NCI-H2227 (cell line): Measurements from ENCODE around the gene HBA1.
"Not testable (repeated sequence)": the region's sequence is repeated elsewhere in the genome, so short reads cannot be mapped to it uniquely, and the experiment has no call there.

Experiments used
- DNase-seq: peaks from one replicate; lab custom pipeline; 2025; ENCODE audit not compliant: unreplicated experiment; lab: John Stamatoyannopoulos, UW

HBA1 gene

GRCh38 chr16:159136-159849, 17.2 kb upstream of the HBA1 start:
- no peak for DNase-seq

GRCh38 chr16:160242-160641, 16.2 kb upstream of the HBA1 start:
- DNase-seq: not testable (repeated sequence)

GRCh38 chr16:160691-161190, 15.7 kb upstream of the HBA1 start:
- no peak for DNase-seq

DNA sequence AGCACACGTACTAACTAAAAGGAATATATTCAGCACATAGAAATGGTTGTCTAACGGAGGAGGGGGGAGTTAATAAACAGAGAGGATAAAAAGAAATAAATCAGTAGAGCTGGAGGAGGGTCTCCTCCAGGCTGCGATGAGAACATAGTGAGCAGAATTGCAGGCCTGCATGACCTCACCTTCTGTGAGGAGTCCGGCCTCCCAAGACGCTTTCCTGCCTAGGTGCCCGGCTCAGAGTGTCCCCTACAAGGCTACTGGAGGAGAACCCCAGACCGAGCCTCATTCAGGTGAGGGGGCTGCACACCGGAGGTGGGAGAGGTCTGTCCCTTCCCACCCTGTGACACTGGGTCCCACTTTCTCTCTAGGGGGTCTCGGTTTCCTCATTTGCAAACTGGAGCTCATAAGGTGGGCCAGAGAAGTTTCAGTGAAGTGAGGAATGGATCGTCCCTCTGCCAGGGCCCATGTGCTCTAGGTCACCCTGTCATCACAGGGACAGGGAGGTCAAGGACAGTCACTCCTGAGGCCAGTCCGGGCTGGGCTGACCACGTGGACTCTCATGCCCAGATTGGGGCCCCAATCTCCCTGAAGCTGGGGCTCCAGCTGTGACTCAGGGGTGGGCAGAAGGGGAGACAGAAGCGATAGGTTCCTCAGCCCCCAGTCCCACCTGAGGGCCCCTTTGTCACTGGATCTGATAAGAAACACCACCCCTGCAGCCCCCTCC, 14.0 kb upstream of the HBA1 start:
- DNase-seq: no peak

DNA sequence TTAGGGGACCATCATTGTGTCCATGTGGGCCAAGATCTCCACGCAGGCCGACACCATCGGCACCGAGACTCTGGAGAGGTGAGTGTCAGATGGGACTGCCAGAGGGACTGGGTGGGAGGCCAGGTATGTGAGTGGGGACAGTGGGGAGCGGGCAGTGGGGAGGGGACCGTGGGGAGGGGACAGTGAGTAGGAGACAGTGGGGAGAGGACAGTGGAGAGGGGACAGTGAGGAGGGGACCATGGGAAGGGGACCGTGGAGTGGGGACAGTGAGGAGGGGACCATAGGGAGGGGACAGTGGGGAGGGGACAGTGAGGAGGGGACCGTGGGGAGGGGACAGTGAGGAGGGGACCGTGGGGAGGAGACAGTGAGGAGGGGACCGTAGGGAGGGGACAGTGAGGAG, 13.3 kb upstream of the HBA1 start:
- not testable (repeated sequence) for DNase-seq

DNA sequence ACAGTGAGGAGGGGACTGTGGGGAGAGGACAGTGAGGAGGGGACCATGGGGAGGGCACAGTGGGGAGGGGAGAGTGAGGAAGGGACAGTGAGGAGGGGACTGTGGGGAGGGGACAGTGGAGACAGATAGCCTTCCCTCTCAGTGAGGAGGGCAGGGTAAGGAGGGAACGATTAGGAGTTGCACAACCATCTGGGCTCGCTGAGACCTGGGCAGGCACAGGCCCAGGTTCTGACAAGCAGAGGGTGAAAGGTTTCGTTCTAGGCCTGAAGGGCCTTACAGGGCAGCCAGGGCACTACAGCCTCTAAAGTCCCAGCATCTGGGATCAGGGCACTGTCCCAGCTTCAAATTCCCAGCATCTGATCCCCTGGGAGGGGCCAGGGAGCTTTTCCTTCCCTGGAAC, 12.8 kb upstream of the HBA1 start:
- not testable (repeated sequence) for DNase-seq

- not testable (repeated sequence) for DNase-seq
These were observed 12.2 kb upstream of the HBA1 start for GRCh38 chr16:164134-164823.

DNA sequence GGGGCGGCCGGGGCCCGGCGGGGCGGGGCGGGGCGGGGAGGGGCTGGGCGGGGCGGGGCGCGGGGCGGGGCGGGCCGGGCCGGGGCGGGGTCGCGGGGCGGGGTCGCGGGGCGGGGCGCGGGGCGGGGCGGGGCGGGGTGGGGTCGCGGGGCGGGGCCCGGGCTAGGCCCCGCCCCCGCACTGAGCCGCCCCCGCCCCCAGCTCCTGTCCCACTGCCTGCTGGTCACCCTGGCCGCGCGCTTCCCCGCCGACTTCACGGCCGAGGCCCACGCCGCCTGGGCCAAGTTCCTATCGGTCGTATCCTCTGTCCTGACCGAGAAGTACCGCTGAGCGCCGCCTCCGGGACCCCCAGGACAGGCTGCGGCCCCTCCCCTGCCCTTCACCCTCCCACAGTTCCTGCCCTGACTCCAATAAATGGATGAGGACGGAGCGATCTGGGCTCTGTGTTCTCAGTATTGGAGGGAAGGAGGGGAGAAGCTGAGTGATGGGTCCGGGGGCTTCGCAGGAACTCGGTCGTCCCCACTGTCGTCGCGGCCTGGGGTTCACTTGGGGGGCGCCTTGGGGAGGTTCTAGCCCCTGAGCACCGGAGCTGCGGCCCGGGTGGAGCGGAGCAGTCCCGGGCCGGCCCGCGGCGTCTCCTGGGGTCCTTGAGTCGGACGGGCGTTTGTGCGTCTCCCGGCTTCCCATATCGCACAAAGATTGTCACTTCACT, 11.5 kb upstream of the HBA1 start:
- no peak for DNase-seq

DNA sequence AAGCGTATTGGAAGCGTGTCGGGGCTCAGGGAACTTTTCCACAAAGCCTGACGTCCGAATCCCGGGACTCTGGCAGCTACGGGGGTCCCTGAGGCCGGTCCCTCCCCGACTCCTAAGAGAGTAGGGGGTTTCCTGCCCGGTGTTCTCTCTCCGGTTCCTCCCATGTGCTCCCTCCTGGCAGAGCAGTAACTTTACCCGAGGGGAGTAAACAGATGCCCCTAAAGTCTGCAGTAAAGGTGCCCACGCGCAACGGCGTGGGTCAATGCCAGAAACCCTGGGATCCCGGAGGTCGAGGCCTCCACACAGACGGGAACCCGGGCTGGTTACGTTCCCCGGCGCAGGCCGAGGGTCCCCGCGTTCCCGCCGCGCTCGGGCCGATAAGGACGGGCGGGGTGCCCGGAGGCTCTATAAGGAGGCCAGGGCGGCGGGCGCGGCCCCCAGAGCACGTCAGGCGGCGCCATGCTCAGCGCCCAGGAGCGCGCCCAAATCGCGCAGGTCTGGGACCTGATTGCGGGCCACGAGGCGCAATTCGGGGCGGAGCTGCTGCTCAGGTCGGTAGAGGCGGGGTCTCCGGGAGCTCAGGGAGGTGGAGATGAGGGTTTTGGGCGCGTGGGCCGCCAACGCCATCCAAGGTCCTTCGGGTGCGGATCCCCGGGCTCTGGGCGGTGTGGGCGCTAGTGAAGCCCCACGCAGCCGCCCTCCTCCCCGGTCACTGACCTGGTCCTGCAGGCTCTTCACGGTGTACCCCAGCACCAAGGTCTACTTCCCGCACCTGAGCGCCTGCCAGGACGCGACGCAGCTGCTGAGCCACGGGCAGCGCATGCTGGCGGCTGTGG, 10.7 kb upstream of the HBA1 start, which contains the start of gene HBM:
Gene HBM, plus strand, starts transcription at position 440 of the 836 bp plus-strand sequence. Its CDS starts 20 bp downstream, at position 460.
- DNase-seq: no peak

DNA sequence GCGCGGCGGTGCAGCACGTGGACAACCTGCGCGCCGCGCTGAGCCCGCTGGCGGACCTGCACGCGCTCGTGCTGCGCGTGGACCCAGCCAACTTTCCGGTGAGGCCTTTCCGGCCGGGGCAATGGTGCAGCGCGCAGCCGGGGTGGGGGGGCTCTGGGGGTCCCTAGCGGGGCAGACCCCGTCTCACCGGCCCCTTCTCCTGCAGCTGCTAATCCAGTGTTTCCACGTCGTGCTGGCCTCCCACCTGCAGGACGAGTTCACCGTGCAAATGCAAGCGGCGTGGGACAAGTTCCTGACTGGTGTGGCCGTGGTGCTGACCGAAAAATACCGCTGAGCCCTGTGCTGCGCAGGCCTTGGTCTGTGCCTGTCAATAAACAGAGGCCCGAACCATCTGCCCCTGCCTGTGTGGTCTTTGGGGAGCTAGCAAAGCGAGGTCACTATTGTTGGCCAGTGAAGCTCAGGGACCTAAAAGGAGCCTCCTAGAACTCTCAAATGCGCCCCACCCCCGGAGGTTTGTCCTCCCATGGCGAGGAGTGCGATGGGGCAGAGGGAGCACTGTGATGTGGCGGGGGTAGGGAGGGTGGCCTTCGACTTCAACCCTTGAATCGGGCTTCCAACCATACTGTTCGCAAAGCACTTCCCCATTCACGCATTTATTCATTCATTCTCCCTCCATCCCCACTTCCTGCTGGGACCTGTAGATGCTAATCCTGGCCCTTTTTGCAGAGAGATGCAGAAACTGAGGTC, 9.9 kb upstream of the HBA1 start:
- DNase-seq: no peak

- no peak for DNase-seq
These were observed 9.3 kb upstream of the HBA1 start for GRCh38 chr16:167122-167690.

DNA sequence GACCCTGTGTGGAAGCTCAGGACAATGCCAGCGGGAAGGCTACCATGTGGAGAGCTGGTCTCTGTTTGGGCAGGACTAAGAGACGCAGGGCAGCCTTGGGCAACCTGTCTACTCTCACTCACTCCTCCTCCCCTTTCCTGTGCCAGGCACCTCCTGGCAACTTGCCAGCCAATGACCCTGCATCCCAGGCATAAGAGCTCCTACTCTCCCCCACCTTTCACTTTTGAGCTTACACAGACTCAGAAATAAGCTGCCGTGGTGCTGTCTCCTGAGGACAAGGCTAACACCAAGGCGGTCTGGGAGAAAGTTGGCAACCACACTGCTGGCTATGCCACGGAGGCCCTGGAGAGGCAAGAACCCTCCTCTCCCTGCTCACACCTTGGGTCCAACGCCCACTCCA, 8.1 kb upstream of the HBA1 start:
- DNase-seq: peak; percentile 33

DNA sequence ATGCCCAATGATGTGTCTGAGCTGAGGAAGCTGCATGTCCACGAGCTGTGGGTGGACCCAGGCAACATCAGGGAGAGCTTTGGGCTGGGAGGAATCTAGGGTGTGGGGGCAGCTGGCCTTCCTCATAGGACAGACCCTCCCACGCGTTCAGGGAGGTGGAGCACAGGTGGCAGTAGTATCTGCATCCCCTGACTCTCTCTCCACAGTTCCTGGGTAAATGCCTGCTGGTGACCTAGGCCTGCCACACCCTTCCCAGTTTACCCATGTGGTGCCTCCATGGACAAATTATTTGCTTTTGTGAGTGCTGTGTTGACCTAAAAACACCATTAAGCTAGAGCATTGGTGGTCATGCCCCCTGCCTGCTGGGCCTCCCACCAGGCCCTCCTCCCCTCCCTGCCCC, 7.5 kb upstream of the HBA1 start:
- no peak for DNase-seq

DNA sequence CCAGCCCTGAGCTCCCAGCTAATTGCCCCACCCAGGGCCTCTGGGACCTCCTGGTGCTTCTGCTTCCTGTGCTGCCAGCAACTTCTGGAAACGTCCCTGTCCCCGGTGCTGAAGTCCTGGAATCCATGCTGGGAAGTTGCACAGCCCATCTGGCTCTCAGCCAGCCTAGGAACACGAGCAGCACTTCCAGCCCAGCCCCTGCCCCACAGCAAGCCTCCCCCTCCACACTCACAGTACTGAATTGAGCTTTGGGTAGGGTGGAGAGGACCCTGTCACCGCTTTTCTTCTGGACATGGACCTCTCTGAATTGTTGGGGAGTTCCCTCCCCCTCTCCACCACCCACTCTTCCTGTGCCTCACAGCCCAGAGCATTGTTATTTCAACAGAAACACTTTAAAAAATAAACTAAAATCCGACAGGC, 6.4 kb upstream of the HBA1 start:
- DNase-seq: not testable (repeated sequence)

- no peak for DNase-seq
These were observed 5.7 kb upstream of the HBA1 start for GRCh38 chr16:170788-171187.

GRCh38 chr16:172374-172941, 4.0 kb upstream of the HBA1 start, which contains the start of gene HBA2:
Gene HBA2 (plus strand): TSS chr16:172876. CDS start chr16:172913, 37 bp downstream.
- DNase-seq: not testable (repeated sequence)

GRCh38 chr16:173211-173854, 3.1 kb upstream of the HBA1 start:
- DNase-seq: not testable (repeated sequence)
